HepG2 (cell line): Measurements from ENCODE around the gene LRRN2. TPM values are rescaled to one million over a fixed set of nuclear protein-coding genes. Genes with fewer than 3 reads are reported as not detected.

Experiments used
- ATAC-seq: fragments of 200-7000 bp; cut with Tn5 transposase; 3 replicates; pipeline ENCODE4 v1.9.1; 2020; ENCODE audit warnings: mild to moderate bottlenecking, moderate library complexity
- BruUV-seq: library from RNA; stranded (reverse); fragments of 400-500 nt; replicated peaks from 2 replicates; lab custom pipeline; 2021; lab: Mats Ljungman, UMichigan
- CTCF ChIA-PET: fragments of 300-600 bp; formaldehyde crosslinking; extraction: SDS; loops from one replicate; lab custom pipeline; 2021; ENCODE audit warnings: low total read pairs, inconsistent platforms, low intra/inter-chr PET ratio; lab: Yijun Ruan, JAX
- POLR2A ChIA-PET: fragments of 350-600 bp; sonication (Branson Sonifier 250); formaldehyde crosslinking; loops from one replicate; lab custom pipeline; 2020; ENCODE audit warnings: antibody characterized with exemption, inconsistent platforms; lab: Yijun Ruan, JAX
- DNase-seq: peaks from one replicate; pipeline ENCODE4 v3.0.0-alpha.2; 2015; ENCODE audit warnings: low spot score
- FAIRE-seq: peaks from 3 replicates; lab custom pipeline; 2011; peaks lifted over from hg19 to GRCh38; lab: Jason Lieb, UNC
- H2AFZ ChIP-seq: one replicate; pipeline ENCODE4 v1.6.1; 2011; ENCODE audit warnings: low read length, inconsistent platforms
- H3K27ac ChIP-seq: fragments of 300-600 bp; 3 replicates; pipeline ENCODE4 v1.8.0; 2011; ENCODE audit warnings: mixed run types, mild to moderate bottlenecking, mixed read lengths, low read length, inconsistent platforms; ENCODE audit not compliant: insufficient read depth; ENCODE audit errors: extremely low read length
- H3K27me3 ChIP-seq, 2 experiments: fragments of 200-600 bp in 1 of 2; 2 replicates in 1 of 2; 3 replicates in 1 of 2; pipeline versions ENCODE4 v1.6.0 to v1.8.0; 2011; ENCODE audit warnings: low read length in 2 of 2, mild to moderate bottlenecking in 2 of 2, moderate library complexity in 2 of 2, inconsistent platforms in 1 of 2; ENCODE audit not compliant: insufficient read depth in 2 of 2, control insufficient read depth in 1 of 2
- H3K36me3 ChIP-seq, 2 experiments: fragments of 200-600 bp in 1 of 2; replicated peaks in 1 of 2; 2 replicates in 1 of 2; 3 replicates in 1 of 2; pipeline versions ENCODE4 v1.5.1 to v1.8.0; 2011; ENCODE audit warnings: low read length in 2 of 2, inconsistent platforms in 1 of 2; ENCODE audit not compliant: insufficient read depth in 2 of 2, control insufficient read depth in 1 of 2
- H3K4me1 ChIP-seq: 2 replicates; pipeline ENCODE4 v1.5.1; 2012; ENCODE audit warnings: low read length, inconsistent platforms; ENCODE audit not compliant: insufficient read depth
- H3K4me2 ChIP-seq: 2 replicates; pipeline ENCODE4 v1.6.0; 2011; ENCODE audit warnings: low read depth, low read length, inconsistent platforms
- H3K4me3 ChIP-seq, 3 experiments: fragments of 200-600 bp in 1 of 3; sonication (generic), shearing (Covaris generic) in 1 of 3; replicated peaks in 1 of 3; 2 replicates each; pipeline ENCODE4 v1.5.1; 2011 to 2016; ENCODE audit warnings: low read length in 3 of 3, inconsistent platforms in 2 of 3, low read depth in 2 of 3, mild to moderate bottlenecking in 2 of 3, control low read depth in 1 of 3, mixed read lengths in 1 of 3; ENCODE audit not compliant: insufficient read depth in 1 of 3
- H3K79me2 ChIP-seq: one replicate; pipeline ENCODE4 v1.6.1; 2011; ENCODE audit warnings: low read length, inconsistent platforms; ENCODE audit not compliant: insufficient read depth
- H3K9ac ChIP-seq: 2 replicates; pipeline ENCODE4 v1.6.0; 2011; ENCODE audit warnings: mild to moderate bottlenecking, low read depth, low read length, inconsistent platforms; ENCODE audit not compliant: insufficient read depth
- H3K9me3 ChIP-seq: 2 replicates; pipeline ENCODE4 v1.5.1; 2012; ENCODE audit warnings: mild to moderate bottlenecking, low read length
- H4K20me1 ChIP-seq: 2 replicates; pipeline ENCODE4 v1.6.0; 2011; ENCODE audit warnings: inconsistent platforms, mild to moderate bottlenecking, low read length, moderate library complexity; ENCODE audit not compliant: insufficient read depth
- DRAP1 ChIP-seq: IDR thresholded peaks from 2 replicates; pipeline ENCODE4 v1.6.1; 2016; ENCODE audit warnings: missing genetic modification reagents, missing compliant biosample characterization
- DZIP1 ChIP-seq: sonication (generic); formaldehyde crosslinking; IDR thresholded peaks from 2 replicates; pipeline ENCODE4 v1.5.0; 2020; ENCODE audit warnings: mild to moderate bottlenecking, missing genetic modification reagents
- EHMT2 ChIP-seq: fragments of 200-600 bp; sonication (generic); IDR thresholded peaks from 2 replicates; pipeline ENCODE4 v1.7.0; 2017; ENCODE audit warnings: antibody characterized with exemption, low read depth, low read length, borderline replicate concordance
- ELF3 ChIP-seq: IDR thresholded peaks from 2 replicates; pipeline ENCODE4 v1.6.1; 2016; ENCODE audit warnings: missing genetic modification reagents, missing compliant biosample characterization
- HBP1 ChIP-seq: IDR thresholded peaks from 2 replicates; pipeline ENCODE4 v1.6.1; 2016; ENCODE audit warnings: low read depth, control low read depth
- MXD4 ChIP-seq: IDR thresholded peaks from 2 replicates; pipeline ENCODE4 v1.6.1; 2016; ENCODE audit warnings: mild to moderate bottlenecking, missing biosample characterization, missing genetic modification reagents
- SMC3 ChIP-seq: IDR thresholded peaks from 2 replicates; pipeline ENCODE4 v1.6.1; 2011; ENCODE audit warnings: low read length, improper control_type of control experiment
- TAF15 ChIP-seq: fragments of 200-400 bp; formaldehyde crosslinking; IDR thresholded peaks from one replicate; pipeline ENCODE4 v1.6.1; 2018; ENCODE audit warnings: mild to moderate bottlenecking, low read depth, low read length; ENCODE audit not compliant: poor library complexity, severe bottlenecking
- WIZ ChIP-seq: sonication (generic); formaldehyde crosslinking; IDR thresholded peaks from 2 replicates; pipeline ENCODE4 v1.5.1; 2020; ENCODE audit warnings: mild to moderate bottlenecking, missing genetic modification reagents
- ZNF44 ChIP-seq: sonication (generic); formaldehyde crosslinking; IDR thresholded peaks from 2 replicates; pipeline ENCODE4 v1.5.1; 2020; ENCODE audit warnings: mild to moderate bottlenecking, missing genetic modification reagents
- ZSCAN31 ChIP-seq: sonication (generic); formaldehyde crosslinking; IDR thresholded peaks from 2 replicates; pipeline ENCODE4 v1.5.0; 2020; ENCODE audit warnings: low read depth, mild to moderate bottlenecking, missing genetic modification reagents
- WGBS: methylation state at CpG from one replicate; pipeline ENCODE4 v1.1.6; 2017; ENCODE audit warnings: low lambda C conversion rate; 5-methylcytosine and 5-hydroxymethylcytosine counted together
- in situ Hi-C: cut with HindIII; loops from 2 replicates; pipeline ENCODE4 v1.10.0; 2017; ENCODE audit warnings: low pct_unique_long_range_greater_than_20kb; ENCODE audit not compliant: extremely low pct_ligation_motif_present
- intact Hi-C: fragments of 100-400 bp; cut with micrococcal nuclease; formaldehyde crosslinking; loops from one replicate; pipeline ENCODE4 v1.10.0; 2022; ENCODE audit not compliant: unreplicated experiment
- polyA plus RNA-seq, 8 experiments: library from polyadenylated mRNA; depleted of rRNA in 3 of 8; stranded (reverse) in 7 of 8; unstranded in 1 of 8; fragments of >200 nt; fragmentation: Illumina TruSeq in 4 of 8; extraction: Trizol in 4 of 8; gene quantifications; 2 replicates each; pipeline versions ENCODE4 v1.2.1 to v1.2.3, GENCODE V29; 2011 to 2016; ENCODE audit warnings: low read depth in 4 of 8, missing spikeins in 1 of 8, mixed read lengths in 1 of 8; ENCODE audit not compliant: insufficient read depth in 1 of 8
- total RNA-seq, 5 experiments: library from RNA; depleted of rRNA; stranded (reverse); fragments of >200 nt; fragmentation: Illumina TruSeq; extraction: Trizol; gene quantifications; 2 replicates each; pipeline ENCODE4 v1.2.3, GENCODE V29; 2016; ENCODE audit warnings: low read depth in 1 of 5

The LRRN2 gene
- total and polyA plus RNA-seq, 2 of the 13 experiments (the other 11 are each of a cell fraction or from before 2014, with no cell fraction given): not detected

DNA sequence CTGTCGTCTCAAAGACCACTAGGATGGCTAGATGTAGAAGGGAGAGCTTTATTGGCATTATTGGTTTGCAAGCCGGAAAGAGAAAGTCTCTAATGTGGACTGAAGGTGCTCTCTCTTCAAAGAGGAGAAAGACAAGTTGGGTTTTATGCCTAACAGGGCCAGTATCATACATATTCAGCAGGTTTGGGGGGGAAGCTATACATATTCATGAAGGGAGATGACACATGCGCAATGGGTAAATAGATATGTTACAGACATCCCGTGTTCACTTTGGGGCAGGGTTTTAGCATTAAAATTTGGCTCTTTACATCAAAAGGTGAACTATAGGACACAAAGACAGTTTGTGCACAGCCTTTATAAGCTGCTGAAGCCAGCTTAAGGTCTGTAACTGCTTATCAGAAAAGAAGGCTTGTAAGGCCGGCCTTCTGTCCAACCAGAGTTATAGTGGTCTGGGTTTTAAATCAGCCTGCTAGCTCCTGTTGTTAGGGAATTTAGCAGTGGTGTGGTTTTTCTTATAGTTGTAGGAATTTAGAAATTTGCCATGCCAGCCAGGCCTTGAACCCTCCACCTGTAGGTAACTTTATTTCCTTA lies 46.5 kb upstream of the LRRN2 start:
- POLR2A ChIA-PET: no interaction called here
- DNase-seq: no peak
- Histone ChIP-seq H3K79me2 (no peaks in the 10 kb centered on the region), H3K4me2 (no peak overlapping the region), H3K27me3 (peaks cover 0 to 12% of the 10 kb centered on the region in 2 experiments; a peak in 4 of 5 replicates)
- no peak for ATAC-seq
- in situ Hi-C loops: no loop called here
- no TSS peak for BruUV-seq
- no peak for TF ChIP-seq ZSCAN31 (CRISPR knock-in tag)
- no peak for TF ChIP-seq HBP1 (CRISPR knock-in tag)
- no peak for TF ChIP-seq DRAP1
- TF ChIP-seq SMC3: no peak
- no peak for TF ChIP-seq MXD4 (CRISPR knock-in tag)
- no peak for TF ChIP-seq DZIP1 (CRISPR knock-in tag)
- no peak for TF ChIP-seq ELF3 (CRISPR knock-in tag)
- no peak for TF ChIP-seq ZNF44
- TF ChIP-seq EHMT2: no peak
- no peak for TF ChIP-seq TAF15
- TF ChIP-seq WIZ (CRISPR knock-in tag): no peak
- TF ChIP-seq, all 625 proteins: peak for 0
- Histone ChIP-seq H3K9me3 (no peaks in the 10 kb centered on the region), H2AFZ (no peak overlapping the region), H4K20me1 (no peaks in the 10 kb centered on the region), H3K4me1 (no peaks in the 10 kb centered on the region), H3K4me3 (no peak overlapping the region), H3K36me3 (no peaks in the 10 kb centered on the region), H3K9ac (no peak overlapping the region), H3K27ac (no peak overlapping the region)
- CTCF ChIA-PET: no interaction called here
- FAIRE-seq: no peak
- intact Hi-C loops: no loop called here
- WGBS: 31% methylated on average over 5 of the region's 5 CpGs
